Inflammatory macrophage treated with lipopolysaccharide for 1 hour (primary cell): ENCODE data around the gene P2RX7.
"Not testable (repeated sequence)": the region's sequence is repeated elsewhere in the genome, so short reads cannot be mapped to it uniquely, and the experiment has no call there.

Experiments used
- DNase-seq, 2 donors: peaks; one replicate each; pipeline ENCODE4 v3.0.0-alpha.2; 2020 to 2022

Gene P2RX7

DNA sequence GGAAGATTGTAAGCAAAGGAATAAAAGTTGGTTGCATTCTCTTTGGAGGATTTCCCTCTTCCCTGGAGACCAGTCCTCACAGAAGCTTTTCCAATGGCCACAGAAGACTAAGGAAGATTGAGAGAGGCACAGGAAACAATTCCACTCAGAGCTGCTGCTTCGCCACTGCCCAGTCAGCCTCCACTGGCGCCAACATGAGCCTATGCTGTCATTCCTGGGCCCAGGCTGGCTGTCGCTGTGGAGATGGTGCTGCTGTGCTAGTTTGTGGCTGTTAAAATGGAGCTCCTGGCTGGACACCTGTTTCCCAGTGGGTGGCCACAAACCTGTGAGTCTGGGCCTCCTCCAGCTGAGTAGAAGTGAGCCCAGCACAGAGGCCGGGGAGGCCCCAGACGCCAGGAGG is 6.6 kb downstream of the P2RX7 start:
- DNase-seq = no peak

DNA sequence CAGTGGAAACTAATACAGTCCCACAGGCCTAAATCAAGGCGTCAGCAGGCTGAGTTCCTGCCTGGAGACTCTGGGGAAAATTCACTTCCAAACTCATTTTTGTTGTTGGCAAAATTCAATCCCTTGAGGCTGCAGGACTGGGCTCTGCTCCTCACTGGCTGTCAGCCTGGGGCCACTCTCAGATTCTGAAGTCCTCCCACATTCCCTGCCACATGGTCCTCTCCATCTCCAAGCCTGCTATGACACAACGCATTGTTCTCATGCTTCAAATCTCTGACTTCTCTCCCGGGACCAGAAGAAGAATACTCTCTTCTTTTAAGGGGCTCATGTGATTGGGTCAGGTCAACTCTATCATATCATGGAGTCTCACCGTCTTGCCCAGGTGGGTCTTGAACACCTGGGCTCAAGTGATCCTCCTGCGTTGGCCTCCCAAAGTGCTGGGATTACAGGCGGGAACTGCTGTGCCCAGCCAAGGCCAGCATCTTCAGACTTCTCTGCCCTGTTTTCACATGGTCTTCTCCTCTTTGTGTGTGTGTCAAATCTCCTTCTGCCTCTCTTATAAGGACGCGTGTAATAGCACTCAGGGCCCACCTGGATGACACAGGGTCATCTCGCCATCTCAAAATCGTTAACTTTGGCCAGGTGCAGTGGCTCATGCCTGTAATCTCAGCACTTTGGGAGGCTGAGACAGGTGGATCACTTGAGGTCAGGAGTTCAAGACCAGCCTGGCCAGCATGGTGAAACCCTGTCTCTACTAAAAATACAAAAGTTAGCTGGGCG is 9.7 kb downstream of the P2RX7 start:
- DNase-seq = no peak

DNA sequence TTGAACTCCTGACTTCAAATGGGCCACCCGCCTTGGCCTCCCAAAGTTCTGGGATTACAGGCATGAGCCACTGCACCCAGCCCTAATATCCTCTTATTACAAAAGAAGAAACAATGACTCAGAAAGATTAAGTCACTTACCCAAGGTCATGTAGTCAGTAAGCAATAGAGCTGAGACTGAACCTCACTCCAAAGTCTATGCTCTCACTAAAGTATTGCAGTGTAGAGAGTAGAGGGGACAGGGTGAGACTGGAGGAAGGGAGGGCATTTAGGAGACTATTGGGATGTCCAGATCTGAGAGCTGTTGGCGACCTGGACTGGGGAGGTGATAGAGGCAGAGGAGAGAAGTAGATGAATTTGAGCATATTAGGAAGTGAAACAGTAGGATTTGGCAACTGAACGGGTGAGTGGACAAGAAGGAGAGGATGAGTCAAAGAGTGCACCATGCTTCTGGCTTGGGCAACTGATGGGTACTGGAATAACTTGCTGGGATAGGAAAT is 11.8 kb downstream of the P2RX7 start:
- peak; percentile 87 to 94 for DNase-seq

DNA sequence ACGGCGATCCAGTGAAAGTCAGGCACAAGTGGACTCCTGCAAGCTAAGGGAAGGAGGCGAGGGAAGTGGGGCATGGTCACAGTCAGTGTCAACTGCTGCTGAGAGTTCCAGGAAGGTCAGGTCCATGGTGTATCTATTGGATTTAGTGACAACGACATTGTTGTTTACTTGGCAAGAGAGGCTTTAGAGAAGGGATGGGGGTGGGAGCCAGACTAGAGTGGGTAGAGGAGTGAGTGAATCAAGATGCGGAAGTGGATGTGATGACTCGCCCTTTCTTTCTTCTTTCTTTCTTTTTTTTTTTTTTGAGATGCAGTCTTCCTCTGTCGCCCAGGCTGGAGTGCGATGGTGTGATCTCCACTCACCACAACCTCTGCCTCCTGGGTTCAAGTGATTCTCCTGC is 12.5 kb downstream of the P2RX7 start:
- peak; percentile 75 to 82 for DNase-seq

DNA sequence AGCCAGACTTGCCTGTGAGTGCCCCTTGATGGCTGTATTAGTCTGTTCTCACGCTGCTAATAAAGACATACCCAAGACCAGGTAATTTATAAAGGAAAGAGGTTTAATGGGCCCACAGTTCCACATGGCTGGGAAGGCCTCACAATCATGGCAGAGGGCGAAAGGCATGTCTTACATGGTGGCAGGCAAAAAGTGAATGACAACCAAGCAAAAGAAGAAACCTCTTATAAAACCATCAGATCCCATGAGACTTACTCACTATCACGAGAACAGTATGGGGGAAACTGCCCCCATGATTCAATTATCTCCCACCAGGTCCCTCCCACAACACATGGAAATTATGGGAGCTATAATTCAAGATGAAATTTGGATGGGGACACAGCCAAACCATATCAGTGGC is 16.6 kb downstream of the P2RX7 start:
- DNase-seq = not testable (repeated sequence)

DNA sequence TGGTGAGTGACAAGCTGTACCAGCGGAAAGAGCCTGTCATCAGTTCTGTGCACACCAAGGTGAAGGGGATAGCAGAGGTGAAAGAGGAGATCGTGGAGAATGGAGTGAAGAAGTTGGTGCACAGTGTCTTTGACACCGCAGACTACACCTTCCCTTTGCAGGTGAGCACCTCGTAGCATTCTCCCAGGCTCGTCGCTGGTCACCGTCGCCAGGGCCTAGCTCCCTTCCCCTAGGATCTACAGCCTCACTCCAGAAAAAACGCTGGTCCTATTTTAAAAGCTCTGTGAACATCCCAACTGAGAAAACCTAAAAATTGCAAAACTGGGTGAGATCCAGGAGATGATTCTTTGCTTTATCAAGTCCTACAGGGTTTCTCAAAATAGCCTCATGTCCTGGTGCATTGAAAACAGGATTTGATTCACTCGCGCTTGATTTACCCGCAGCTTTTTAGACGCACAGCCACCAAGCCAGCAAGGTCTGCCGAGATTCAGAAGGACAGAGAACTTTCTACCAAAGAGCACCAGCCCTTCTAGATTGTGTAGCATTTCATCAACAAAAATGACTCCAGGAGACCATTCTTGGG is 22.2 kb downstream of the P2RX7 start:
- no peak for DNase-seq

DNA sequence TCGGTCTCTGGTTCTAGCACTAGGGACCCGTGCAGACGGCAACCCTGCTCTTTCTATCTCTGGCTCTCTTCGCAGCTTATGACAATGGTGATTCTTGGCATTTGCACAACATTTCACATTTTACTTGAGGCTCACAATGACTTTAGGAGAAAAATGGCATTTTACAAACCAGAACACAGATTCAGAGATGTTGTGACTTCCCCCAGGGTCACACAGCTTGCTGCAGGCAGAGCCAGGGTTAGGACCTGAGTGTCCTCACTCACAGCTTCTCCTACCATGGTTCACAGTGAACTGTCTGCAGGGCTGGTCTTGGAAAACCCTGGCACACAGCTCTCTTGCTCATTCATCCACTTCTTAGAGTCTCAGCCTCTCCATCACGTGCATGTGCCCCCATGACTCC is 23.7 kb downstream of the P2RX7 start:
- DNase-seq = no peak

DNA sequence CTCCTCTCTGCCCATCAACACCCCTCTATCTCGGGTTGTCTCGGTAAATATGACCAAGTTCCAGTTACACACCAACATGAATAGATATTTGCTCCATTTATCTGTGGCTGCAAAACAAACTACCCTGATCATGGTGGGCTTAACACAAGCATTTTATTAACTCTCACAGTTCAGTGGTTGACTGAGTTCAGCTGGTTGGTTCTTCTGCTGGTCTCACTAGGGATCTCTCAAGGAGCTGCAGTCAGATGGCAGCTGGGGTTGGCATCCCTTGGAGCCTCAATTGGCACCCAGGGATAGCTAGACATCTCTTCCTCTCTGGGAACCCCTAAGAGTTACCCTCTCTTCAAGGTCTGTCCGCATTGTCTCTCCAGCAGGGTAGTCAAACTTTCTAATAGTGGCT is 25.4 kb downstream of the P2RX7 start:
- DNase-seq = no peak

DNA sequence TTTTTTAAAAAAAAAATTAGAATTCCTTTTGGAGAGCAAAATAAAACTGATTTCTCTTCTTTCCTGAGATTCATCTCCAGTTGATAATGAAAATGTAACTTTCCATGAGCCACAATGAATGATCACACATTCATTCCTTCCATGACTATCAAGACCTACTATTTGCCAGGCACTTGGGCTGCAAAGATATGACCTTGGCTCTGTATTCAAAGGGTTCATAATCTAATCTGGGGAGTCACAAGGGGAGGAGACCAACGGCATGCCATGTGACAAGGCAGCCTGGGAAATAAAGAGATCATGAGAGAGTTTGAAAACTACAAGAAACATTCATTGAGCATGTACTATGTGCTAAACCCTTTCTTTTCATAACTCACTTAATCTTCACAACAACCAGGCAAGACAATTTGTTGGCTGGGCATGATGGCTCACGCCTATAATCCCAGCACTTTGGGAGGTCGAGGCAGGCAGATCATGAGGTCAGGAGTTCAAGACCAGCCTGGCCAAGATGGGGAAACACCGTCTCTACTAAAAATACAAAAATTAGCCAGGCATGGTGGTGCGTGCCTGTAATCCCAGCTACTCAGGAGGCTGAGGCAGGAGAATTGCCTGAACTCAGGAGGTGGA is 26.2 kb downstream of the P2RX7 start:
- not testable (repeated sequence) for DNase-seq

DNA sequence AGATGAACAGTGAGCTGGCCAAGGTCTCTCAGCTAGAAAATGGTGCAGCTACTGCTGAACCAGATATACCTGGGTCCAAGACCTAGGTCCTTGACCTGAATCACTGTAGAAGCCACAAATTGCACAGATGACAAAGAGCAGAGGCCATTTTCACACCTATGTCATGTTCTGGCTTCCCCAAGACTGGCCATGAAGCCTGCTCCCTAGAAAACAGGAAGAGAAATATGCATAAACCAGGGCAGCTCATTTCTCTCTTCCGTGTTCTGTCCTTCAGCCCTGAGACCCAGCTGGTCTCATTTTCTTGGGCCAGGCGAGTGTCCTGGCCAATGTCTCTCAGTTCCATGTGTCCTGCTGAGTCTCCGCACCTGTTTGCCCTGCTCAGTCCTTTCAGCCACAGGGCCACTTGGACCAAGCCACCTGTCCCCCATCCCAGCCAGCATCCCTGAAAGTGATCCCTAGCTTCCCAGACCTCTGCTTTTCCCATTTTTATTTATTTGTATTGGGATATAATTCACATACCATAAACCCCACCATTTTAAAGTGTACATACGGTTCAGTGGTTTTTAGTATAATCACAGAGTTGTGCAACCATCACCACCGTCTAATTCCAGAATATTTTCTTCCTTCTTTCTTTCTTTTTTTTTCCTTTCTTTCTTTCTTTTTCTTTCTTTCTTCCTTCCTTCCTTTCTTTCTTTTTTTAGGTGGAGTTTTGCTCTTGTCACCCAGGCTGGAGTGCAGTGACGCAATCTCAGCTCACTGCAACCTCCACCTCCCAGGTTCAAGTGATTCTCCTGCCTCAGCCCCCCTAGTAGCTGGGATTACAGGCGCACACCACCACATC is 27.0 kb downstream of the P2RX7 start:
- DNase-seq = peak; percentile 28 to 45

DNA sequence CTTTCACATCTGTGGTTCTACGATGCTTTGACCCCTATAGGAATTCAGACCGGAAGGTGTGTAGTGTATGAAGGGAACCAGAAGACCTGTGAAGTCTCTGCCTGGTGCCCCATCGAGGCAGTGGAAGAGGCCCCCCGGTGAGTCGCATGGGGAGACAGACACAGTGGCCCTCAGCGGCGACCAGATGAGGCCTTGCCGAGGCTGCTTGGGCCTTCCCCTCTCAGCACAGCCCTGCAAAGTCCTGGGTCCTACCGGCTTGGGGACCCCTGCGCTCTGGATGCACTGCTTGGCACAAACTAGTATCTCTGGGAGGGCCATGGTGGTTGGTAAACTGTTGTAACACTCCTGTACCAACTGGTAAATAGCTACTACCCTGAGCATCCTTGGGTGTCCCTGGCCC is 29.7 kb downstream of the P2RX7 start:
- no peak for DNase-seq

DNA sequence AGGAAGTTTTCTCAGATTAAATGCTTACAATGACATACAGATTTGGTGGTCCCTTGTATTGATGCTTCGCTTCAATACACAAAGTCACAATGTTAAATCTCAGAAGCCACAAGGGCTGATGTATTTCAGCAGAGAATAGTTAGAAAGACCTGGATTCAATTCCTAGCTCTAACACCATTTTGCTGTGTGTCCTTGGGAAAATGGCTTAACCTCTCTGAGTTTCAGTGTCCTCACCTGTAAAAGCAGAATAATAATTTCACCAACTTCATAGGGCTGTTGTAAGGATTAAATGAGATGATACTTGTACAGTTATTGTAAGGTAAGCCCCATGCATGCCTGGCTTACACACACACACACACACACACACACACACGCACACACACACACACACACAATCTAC is 30.3 kb downstream of the P2RX7 start:
- no peak for DNase-seq

DNA sequence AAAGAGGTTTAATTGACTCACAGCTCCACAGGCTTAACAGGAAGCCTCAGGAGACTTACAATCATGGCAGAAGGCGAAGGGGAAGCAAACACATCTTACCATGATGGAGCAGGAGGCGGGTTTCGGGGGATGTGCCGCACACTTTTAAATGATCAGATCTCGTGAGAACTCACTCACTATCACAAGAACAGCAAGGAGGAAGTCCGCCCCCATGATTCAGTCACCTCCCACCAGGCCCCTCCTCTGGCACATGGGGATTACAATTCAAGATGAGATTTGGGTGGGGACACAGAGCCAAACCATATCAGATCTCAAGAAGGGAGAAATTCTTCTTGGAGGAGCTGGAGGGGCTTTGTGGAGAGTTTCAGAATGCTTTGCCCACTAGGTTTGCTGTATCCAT is 32.2 kb downstream of the P2RX7 start:
- DNase-seq = peak in 1 of 2 donors; percentile 45

DNA sequence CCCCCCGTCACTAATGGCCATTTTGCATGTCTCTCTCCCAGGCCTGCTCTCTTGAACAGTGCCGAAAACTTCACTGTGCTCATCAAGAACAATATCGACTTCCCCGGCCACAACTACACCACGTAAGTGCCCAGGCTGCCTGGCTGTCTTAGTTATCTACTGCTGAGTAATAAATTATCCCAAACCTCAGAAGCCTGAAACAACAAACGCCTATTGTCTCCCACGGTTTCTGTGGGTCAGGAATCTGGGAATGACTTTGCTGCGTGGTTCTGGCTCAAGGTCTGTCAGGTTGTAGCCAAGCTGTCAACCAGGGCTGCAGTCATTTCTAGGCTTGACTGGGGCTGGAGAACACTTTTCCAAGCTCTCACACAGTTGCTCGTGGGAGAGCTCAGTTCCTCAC is 32.6 kb downstream of the P2RX7 start:
- DNase-seq = no peak

DNA sequence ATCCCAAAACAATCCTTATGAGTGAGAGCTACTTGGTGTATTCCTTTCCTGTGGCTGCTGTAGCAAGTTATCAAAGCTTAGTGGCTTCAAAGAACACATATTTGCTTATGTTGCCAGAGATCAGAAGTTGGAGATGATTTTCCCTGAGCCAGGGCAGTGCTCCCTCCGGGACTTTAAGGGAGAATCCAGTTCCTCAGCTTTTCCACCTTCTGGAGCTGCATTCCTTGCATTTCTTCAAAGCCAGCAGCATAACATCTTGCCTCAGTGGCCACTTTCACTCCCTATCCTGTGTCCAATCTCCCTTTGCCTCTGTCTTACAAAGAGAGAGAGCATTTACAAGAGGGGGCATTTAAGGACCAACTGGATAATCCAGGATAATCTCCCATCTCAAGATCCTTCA is 33.7 kb downstream of the P2RX7 start:
- no peak for DNase-seq

DNA sequence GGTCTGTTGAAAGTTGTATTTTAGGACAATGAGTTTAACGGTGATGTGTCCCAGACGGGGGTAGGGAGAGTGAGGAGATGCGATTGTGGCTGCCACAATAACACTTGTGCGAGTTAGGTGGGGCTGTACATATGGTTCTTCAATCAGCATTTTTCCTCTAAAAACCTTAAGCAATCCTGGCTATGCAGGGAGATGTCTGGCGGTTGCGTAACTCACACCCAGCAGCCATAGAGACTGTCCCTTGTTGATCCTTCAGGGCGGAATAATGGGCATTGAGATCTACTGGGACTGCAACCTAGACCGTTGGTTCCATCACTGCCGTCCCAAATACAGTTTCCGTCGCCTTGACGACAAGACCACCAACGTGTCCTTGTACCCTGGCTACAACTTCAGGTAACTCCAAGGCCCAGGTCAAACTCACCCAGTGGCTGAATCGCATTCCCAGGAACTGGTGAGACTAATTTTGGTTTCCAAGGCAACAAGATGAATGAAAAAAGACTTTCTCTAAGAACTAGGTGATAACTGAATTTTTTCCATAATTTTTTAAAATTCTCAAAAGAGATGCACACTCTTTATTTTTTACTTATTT is 34.6 kb downstream of the P2RX7 start:
- DNase-seq = peak in 1 of 2 donors; percentile 42

DNA sequence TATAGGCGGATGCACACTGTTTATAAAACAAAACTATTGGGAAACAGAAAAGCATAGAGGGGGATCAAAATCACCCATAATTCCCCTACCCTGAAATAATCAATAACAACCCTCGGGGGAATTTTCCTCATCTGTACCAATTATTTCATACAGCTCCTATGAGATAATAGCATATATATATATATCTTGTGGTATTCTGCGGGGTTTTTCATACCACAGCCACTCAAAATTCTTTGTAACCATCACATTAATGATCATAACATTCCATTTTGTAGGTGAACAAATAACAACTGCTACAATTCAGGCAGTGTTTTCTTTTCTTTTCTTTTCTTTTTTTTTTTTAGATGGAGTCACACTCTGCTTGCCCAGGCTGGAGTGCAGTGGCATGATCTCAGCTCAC is 35.3 kb downstream of the P2RX7 start:
- DNase-seq = no peak

DNA sequence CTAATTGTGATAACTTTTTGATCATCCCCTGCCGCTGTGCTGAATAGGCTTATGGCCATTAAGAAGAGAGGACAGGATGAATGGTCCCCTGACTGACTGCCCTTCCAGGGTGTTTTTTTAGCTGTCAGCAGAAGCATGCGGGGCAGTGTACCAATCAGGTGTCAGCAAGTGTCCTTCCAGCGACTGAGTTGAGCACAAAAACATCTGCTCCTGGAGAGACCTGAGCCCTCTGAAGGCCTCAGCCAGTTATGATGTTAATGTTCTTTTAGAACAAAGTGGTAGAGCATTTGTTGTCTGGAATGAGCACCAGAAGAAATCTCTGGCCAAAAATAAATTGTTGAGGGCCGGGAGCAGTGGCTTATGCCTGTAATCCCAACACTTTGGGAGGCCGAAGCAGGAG is 37.5 kb downstream of the P2RX7 start:
- no peak for DNase-seq

DNA sequence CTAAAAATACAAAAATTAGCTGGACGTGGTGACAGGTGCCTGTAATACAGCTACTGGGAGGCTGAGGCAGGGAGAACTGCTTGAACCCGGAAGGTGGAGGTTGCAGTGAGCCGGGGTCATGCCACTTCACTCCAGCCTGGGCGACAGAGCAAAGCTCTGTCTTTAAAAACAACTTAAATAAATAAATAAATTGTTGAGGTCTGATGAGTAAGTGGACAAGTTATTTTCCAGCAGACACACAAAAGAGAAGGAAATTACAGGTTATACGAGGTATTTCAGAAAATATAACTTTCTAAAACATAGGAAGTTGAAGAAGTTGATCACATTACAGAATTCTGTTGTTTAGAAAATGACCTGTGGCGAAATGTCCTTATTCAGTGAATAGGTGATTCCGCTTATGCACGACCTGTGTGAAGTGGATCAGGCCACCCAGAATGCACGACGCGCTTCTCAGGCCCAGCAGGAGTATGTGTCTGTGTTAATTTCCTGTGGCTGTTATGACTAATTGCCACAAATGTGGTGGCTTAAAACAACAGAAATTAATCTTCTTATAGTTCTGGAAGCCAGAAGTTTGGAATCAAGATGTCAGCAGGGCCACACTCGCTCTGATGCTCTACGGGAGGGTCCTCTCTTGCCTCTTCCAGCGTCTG is 38.1 kb downstream of the P2RX7 start:
- no peak for DNase-seq

DNA sequence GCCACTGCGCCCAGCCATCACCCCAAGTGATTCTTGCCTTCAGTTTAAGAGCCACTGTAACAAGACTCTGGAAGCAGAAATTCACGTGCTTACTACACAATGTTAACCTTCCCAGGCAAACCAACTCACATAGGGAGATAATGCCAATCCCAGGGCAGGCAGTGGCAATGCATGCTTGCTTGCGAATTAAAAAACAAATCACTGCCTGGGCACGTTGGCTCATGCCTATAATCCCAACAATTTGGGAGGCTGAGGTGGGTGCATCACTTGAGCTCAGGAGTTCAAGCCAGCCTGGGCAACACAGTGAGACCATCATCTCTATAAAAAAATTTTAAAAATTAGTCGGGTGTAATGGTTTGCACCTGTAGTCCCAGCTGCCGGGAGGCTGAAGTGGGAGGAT is 39.5 kb downstream of the P2RX7 start:
- DNase-seq = no peak

DNA sequence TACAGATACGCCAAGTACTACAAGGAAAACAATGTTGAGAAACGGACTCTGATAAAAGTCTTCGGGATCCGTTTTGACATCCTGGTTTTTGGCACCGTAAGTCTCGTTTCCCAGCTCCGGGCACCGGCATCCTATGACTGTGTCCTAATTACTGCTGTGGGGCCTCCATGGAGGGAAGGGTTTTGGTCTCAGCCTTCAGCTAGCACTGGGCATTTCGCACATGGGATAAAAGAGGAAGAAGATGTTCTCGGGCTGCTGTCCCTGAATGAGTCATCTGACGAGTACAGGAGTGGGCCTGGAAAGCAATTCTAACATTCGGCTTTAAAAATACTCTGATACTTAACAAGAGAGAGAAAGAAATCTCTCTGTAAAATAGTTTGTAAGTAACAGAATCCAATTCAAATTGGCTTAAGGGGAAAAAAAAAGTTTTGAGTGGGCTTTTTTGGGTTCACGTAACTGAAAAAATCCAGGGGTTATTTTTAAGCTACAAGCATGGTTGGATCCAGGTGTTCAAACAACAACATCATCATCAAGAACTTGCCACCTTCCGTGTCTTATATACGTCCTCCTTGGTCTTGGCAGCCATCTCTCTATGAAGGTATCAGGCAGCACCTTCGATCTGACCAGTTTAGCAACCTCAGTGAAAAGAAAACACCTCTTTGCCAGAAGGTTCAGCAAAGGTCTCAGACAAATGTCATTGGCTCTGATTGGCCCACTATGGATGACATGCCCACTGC is 42.9 kb downstream of the P2RX7 start:
- DNase-seq = peak; percentile 82 to 88
